Activated T-cell treated with anti-CD3 and anti-CD28 coated beads, Interleukin-2, amount 50 U/mL, for 4 hours (primary cell): ENCODE results near the gene ACKR1. TPM values are rescaled to one million over a fixed set of nuclear protein-coding genes. Genes with fewer than 3 reads are reported as not detected.
A peak's percentile ranks its signal among the peaks of the same experiment; 100 is the strongest.

Experiments used
- ATAC-seq, 2 donors: fragments of 200-7000 bp; cut with Tn5 transposase; one replicate each; pipeline ENCODE4 v1.10.0; 2021
- DNase-seq: peaks from one replicate; pipeline ENCODE4 v3.0.0-alpha.2; 2020
- H3K27me3 Mint-ChIP-seq: one replicate; pipeline ENCODE4 v1.8.0; 2021; ENCODE audit warnings: low read depth, mixed read lengths
- H3K36me3 Mint-ChIP-seq: one replicate; pipeline ENCODE4 v1.8.0; 2022; ENCODE audit warnings: mixed read lengths; ENCODE audit not compliant: insufficient read depth
- H3K4me1 Mint-ChIP-seq: one replicate; pipeline ENCODE4 v1.8.0; 2021; ENCODE audit warnings: low read depth, mixed read lengths
- H3K4me3 Mint-ChIP-seq: one replicate; pipeline ENCODE4 v1.8.0; 2021; ENCODE audit warnings: mild to moderate bottlenecking, moderate library complexity, mixed read lengths
- H3K9me3 Mint-ChIP-seq: one replicate; pipeline ENCODE4 v1.8.0; 2021; ENCODE audit warnings: mixed read lengths
- total RNA-seq, 3 donors: library from RNA; stranded (reverse); gene quantifications; one replicate each; pipeline ENCODE4 v1.2.1, GENCODE V29; 2021

ACKR1 gene
- total RNA-seq, 3 donors from 2014 or later, result 0.46 TPM; not detected in 2

DNA sequence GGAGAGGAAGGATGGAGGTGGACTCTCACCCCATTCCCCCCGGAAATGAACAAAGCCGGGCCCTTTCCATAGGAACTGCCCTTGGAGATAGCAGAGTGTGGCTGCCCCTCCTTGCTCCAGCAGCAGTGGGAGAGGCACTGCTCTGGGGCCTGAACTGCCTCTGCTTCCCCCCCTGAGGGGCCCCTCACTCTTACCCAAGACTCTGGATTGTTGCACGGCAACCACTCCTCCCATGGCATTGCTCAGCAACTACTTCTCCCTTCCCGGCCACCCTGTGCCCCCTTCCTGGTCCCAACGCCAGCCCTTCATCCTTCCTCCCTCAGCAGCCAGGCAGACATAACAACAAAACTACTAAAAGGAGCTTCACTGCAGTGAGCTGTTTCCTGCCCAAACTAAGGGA lies 3.0 kb upstream of the ACKR1 start:
- ATAC-seq (no peak), DNase-seq (no peak)
- Mint-ChIP-seq H3K36me3 (no peaks in the 10 kb centered on the region), H3K27me3 (peaks cover 67% of the 10 kb centered on the region), H3K4me1 (peaks cover 4% of the 10 kb centered on the region), H3K9me3 (no peaks in the 10 kb centered on the region), H3K4me3 (no peak overlapping the region)

DNA sequence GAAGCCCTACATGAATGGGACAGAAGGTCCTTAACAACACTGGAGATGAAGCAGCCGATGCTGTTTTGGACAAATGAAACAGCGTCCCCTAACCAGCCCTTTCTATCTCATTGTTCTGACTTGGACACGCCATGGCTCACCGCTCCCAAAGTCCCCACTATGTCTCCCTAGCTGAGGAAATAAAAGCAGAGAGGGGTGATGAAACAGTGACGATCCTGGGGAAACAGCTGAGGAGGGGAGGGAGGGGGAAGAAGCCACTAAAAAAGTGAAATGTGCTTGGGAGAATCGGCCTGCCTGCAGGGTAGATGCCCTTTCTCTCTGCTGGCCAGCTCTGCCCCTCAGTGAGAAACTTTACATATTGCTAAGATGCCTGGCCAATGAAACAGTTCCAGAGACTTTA lies 1.1 kb upstream of the ACKR1 start:
- Mint-ChIP-seq H3K27me3 (peaks cover 67% of the 10 kb centered on the region), H3K4me3 (no peak overlapping the region), H3K9me3 (no peaks in the 10 kb centered on the region), H3K36me3 (no peaks in the 10 kb centered on the region), H3K4me1 (peaks cover 6% of the 10 kb centered on the region)
- no peak for ATAC-seq
- no peak for DNase-seq

DNA sequence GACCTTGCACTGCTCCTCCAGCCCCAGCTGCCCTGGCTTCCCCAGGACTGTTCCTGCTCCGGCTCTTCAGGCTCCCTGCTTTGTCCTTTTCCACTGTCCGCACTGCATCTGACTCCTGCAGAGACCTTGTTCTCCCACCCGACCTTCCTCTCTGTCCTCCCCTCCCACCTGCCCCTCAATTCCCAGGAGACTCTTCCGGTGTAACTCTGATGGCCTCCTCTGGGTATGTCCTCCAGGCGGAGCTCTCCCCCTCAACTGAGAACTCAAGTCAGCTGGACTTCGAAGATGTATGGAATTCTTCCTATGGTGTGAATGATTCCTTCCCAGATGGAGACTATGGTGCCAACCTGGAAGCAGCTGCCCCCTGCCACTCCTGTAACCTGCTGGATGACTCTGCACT lies 550 bp downstream of the ACKR1 start:
- H3K4me1 Mint-ChIP-seq, result peaks cover 6% of the 10 kb centered on the region
- no peaks in the 10 kb centered on the region for H3K36me3 Mint-ChIP-seq
- H3K9me3 Mint-ChIP-seq, result no peaks in the 10 kb centered on the region
- ATAC-seq, result no peak
- no peak for DNase-seq
- H3K27me3 Mint-ChIP-seq, result peaks cover 69% of the 10 kb centered on the region
- no peak overlapping the region for H3K4me3 Mint-ChIP-seq

DNA sequence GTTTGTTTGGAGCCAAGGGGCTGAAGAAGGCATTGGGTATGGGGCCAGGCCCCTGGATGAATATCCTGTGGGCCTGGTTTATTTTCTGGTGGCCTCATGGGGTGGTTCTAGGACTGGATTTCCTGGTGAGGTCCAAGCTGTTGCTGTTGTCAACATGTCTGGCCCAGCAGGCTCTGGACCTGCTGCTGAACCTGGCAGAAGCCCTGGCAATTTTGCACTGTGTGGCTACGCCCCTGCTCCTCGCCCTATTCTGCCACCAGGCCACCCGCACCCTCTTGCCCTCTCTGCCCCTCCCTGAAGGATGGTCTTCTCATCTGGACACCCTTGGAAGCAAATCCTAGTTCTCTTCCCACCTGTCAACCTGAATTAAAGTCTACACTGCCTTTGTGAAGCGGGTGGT lies 1.4 kb downstream of the ACKR1 start:
- Mint-ChIP-seq H3K9me3 (no peaks in the 10 kb centered on the region), H3K27me3 (peaks cover 64% of the 10 kb centered on the region), H3K36me3 (no peaks in the 10 kb centered on the region), H3K4me1 (peaks cover 2% of the 10 kb centered on the region), H3K4me3 (no peak overlapping the region)
- no peak for ATAC-seq
- no peak for DNase-seq

DNA sequence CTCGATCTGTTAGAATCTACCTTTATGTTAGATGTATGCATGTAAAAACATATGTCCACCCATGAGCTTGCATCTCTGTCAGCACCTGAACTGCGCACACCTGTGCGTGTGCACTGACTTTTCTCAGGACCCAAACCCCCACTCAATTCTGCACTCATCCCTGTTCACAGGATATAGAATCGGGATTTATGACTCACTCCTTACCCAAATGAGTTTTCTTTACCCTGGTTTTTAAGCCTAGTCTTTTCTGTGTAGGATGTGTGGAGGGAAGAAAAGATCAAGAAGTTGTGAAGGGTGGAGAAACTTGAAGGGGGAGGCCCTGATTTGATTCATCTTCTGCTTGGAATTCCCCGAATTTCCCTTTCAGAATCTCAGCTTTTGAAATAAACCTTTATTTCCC lies 2.4 kb downstream of the ACKR1 start:
- H3K27me3 Mint-ChIP-seq, result peaks cover 61% of the 10 kb centered on the region

DNA sequence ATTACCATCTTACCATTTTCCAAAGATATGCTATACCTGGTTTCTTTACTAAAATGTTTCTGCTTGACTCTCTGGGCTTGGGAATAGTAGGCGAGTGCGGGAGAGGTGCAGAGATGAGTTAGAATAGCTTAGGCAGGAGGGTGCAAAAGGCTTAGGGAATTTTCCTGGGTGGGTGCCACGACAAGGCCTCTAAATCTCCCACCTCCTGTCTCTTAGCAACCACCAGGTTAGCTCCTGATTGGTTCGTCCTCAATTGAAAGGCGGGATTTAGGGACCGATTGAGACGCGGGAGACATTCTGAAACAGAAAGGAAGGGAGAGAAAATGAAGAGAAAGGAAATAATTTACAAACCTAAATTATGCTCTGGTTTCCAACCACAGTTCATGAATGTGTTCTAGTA lies 3.1 kb downstream of the ACKR1 start:
- Mint-ChIP-seq H3K9me3 (no peaks in the 10 kb centered on the region), H3K27me3 (peaks cover 59% of the 10 kb centered on the region), H3K36me3 (no peaks in the 10 kb centered on the region), H3K4me1 (peaks cover 2% of the 10 kb centered on the region), H3K4me3 (no peak overlapping the region)
- ATAC-seq (no peak), DNase-seq (no peak)

More for the DNA sequence above, 2.4 kb downstream of the ACKR1 start:
- no peaks in the 10 kb centered on the region for H3K36me3 Mint-ChIP-seq
- DNase-seq (no peak), ATAC-seq (no peak)
- H3K4me1 Mint-ChIP-seq, result peaks cover 2% of the 10 kb centered on the region
- no peak overlapping the region for H3K4me3 Mint-ChIP-seq
- no peaks in the 10 kb centered on the region for H3K9me3 Mint-ChIP-seq

DNA sequence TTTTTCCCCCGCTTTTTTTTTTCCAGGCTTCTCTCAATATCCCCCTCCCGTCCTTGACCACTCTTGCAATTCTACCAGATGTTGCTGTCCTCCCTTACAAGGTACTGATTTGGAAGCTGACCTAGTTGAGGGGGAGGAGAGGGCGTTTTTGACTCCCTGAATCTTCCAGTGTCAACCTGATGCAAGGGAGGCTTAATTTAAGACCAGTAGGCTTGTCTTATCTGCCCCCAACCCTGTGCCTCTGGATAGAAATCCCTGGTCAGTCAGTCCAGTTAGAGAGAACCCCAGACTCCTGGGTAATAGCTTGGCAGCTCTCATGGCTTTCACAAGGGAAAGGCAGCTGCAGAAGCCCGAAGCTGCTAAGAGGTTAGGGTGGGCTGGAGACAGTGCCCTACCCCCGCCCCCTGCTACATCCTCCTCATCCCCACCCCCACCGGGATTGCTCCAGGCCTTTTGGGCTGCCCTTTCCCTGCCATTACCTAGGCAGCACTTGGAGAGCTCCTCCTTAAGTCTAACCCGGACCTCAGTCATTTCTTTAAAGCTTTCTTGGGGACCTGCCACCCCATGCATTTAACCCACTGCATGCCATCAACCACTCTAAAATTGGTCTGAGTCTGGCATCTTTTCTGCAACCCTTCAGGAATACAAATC lies 3.6 kb downstream of the ACKR1 start:
- DNase-seq, result no peak
- no peaks in the 10 kb centered on the region for H3K9me3 Mint-ChIP-seq
- H3K4me1 Mint-ChIP-seq, result peaks cover 2% of the 10 kb centered on the region
- no peaks in the 10 kb centered on the region for H3K36me3 Mint-ChIP-seq
- peaks cover 61% of the 10 kb centered on the region for H3K27me3 Mint-ChIP-seq
- H3K4me3 Mint-ChIP-seq, result no peak overlapping the region
- ATAC-seq, result no peak

DNA sequence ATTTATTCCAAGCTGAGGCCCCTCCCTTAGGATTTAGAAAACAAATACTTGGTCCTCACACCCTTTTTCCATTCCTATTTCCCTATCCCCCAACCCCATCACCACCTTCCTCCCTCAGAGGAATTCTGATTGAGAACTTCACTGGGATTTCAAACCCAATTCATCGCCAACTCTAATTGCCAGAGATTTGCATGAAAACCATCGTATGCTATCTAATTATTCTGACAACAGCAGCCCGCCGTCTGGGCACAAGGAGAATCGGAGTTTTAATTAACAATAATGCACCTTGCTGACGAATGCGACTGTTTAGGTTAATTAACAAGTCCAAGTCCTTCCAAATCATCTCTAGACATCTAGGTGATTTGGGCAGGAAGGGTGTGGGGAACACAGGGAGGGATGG lies 4.4 kb downstream of the ACKR1 start:
- no peak overlapping the region for H3K4me3 Mint-ChIP-seq
- H3K9me3 Mint-ChIP-seq, result no peaks in the 10 kb centered on the region
- H3K27me3 Mint-ChIP-seq, result peaks cover 64% of the 10 kb centered on the region
- no peak for DNase-seq
- H3K4me1 Mint-ChIP-seq, result peaks cover 2% of the 10 kb centered on the region
- no peak for ATAC-seq
- no peaks in the 10 kb centered on the region for H3K36me3 Mint-ChIP-seq

DNA sequence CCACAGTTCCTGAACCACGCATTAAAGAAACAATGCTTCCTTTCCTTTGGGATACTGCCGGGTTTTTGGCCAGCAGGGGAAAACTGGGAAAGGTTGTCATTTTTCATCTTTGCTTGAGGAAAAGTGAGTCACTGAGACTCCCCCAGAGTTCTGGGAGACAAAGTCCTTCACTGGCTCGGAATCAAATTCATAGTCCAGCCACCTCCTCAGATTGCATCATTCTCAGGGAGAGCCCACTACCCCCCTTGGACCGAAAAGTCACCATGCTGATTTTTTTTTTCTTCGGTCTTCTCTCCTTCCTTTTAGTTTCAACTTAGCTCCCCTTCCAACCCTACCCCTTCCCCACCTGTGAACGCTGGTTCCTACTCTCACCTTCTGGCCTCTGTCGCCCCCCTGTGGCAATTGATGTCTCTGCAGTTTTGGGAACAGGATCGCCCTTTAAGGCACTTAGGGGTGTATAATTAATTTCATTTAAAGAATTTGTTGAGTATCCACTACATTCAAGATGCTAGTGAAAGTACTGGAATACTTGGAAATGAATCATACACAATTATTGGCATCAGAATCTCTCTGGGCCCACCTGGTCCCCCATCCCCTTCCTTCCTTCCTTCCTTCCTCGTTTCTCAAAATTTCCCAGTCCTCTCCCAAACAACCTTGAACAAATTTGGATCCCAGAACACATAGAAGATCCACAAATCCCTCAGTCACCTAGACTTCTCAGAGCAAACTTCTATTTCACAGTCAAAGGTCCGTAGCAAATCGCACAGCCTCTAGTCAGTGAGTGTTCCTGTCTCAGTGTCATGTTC lies 6.9 kb downstream of the ACKR1 start:
- Mint-ChIP-seq H3K9me3 (no peaks in the 10 kb centered on the region), H3K4me1 (peaks cover 2% of the 10 kb centered on the region), H3K27me3 (peaks cover 56% of the 10 kb centered on the region), H3K36me3 (no peaks in the 10 kb centered on the region), H3K4me3 (no peak overlapping the region)
- peak; percentile 25 for DNase-seq
- ATAC-seq, result peak in 1 of 2 donors; percentile 50

DNA sequence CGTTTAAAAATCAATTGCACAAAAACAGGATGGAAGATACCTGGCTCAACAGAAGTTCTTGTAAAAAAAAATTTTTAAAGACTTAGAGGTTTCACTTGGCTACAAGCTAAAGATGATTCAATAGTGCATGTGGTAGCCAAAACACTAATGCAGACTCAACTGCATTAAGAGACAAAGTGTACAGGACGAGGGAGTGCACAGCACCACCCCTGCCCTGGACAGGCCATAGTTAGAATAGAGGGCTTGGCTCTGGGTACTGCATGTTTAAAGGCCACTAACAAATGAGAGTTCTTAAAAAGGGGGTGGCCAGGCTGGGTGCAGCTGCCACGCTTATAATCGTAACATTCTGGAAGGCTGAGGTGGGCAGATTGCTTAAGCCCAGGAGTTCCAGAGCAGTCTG lies 7.9 kb downstream of the ACKR1 start:
- peaks cover 53% of the 10 kb centered on the region for H3K27me3 Mint-ChIP-seq

DNA sequence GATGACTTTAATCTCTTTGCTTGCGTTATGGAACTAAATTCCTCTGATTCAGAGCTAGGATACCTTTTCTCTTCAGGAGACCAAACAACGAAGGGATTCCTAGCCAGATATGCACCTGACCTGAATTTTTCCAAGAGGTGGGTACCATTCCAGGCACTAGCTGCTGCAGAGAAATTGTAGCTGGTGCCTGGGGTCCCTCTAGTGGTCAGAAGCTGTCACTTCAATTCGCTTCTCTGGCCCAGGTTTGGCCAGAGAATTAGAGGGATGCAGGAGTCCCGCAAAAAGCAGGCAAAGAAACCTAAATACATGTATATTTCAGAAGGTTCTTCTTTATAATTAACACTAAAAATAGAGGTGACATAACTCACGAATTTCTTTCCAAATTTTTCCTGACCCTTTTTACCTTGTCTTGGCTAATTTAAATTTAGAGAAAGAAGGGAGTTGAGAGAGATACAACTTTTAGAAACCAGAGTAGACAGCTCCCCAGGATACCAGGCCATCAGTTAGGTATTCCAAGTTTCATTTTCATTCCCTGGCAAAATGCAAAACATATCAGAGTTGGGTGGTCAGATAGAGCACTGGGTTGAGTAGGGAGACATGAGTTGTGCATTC lies 9.6 kb downstream of the ACKR1 start:
- peaks cover 49% of the 10 kb centered on the region for H3K27me3 Mint-ChIP-seq
- no peaks in the 10 kb centered on the region for H3K9me3 Mint-ChIP-seq
- ATAC-seq (peak; percentile 48), DNase-seq (peak; percentile 19)
- H3K4me1 Mint-ChIP-seq, result no peaks in the 10 kb centered on the region
- H3K4me3 Mint-ChIP-seq, result no peak overlapping the region
- no peaks in the 10 kb centered on the region for H3K36me3 Mint-ChIP-seq

More for the DNA sequence above, 7.9 kb downstream of the ACKR1 start:
- no peaks in the 10 kb centered on the region for H3K4me1 Mint-ChIP-seq
- DNase-seq (no peak), ATAC-seq (no peak)
- no peaks in the 10 kb centered on the region for H3K9me3 Mint-ChIP-seq
- H3K36me3 Mint-ChIP-seq, result no peaks in the 10 kb centered on the region
- H3K4me3 Mint-ChIP-seq, result no peak overlapping the region

DNA sequence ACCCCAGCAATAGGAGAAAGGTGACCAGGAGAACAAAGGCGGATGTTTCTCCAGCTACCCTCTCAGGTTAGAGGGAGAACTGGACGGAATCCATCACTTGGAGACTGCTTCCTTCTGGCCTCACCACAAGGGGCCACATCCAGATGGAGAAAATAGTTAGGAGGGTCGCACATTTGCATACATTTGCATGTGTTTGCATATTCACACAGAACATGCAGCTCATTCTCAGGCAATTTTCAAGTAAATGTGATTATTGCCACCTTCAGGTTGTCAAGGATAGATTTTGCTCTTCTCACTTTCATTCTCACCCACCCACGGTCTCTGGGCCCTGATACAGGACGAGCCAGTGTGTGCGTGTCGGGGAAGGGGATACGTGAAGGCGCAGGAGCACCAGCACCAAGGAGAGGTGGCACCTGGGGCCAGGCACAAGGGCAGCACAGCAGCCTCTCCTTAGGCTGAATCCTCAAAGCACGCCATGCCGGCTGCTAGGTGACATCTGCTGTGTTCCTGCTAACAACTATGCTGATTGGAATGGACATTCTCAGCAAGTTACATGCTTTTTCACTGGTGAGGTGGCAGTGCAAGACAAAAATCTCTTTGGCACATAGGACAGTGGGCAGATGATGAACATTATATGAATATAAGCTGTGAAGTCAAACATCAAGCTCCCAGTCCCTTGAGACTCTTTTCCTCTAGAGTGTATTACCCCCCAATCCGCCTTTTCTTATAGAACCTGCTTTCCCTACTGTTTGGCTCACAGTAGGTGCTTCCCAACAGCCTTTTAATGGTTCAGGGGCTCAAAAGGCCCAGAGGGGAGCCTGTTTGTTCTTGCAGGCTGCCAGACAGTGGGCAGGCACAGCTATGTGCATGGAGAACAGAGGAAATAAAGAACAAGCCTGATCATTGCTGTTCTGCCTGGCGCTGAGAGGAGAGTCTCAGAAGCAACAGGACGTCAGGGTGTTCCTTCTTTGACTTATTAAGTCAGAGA lies 14.3 kb downstream of the ACKR1 start:
- Mint-ChIP-seq H3K9me3 (no peaks in the 10 kb centered on the region), H3K4me3 (no peak overlapping the region), H3K27me3 (peaks cover 30% of the 10 kb centered on the region), H3K4me1 (no peaks in the 10 kb centered on the region), H3K36me3 (no peaks in the 10 kb centered on the region)
- DNase-seq, result no peak
- ATAC-seq, result no peak

DNA sequence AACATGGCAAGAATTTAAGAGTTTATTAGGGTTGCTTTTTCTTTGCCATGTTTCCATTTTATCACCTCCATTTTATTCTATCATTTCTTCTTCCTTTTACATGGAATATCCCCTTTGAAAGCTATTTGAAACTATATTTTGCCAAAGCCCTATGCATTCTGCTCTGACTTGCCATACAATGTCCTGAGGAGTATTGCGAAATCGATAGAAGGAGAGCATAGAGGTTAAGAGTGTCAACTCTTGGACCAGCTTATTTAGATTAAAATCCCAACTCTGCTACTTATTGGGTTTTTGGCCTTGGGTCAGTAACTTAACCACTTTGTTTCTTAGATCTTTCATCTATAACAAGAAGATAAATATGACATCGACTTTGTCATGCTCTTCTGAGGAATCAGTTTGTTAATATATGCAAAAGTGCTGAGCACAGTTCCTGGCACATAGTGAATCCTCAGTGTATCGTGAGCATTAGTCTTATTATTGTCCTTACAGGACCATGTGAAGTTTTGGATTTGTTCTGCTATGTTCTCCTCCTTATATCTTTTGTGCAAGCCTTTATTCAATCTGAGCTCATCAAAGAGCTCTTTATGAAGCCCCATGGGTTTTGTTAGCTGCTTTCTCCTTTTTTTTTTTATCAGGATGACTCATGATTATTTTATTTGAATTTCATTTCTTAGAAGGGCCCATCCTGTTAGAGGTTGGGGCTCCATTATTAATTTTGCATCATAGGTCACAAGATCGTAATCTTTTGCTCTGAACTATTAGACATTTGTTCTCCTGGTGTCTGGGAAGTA lies 17.6 kb downstream of the ACKR1 start:
- Mint-ChIP-seq H3K36me3 (no peaks in the 10 kb centered on the region), H3K27me3 (peaks cover 28% of the 10 kb centered on the region), H3K4me1 (no peaks in the 10 kb centered on the region), H3K4me3 (no peak overlapping the region), H3K9me3 (no peaks in the 10 kb centered on the region)
- DNase-seq, result no peak
- ATAC-seq, result no peak
